Glomerular visceral epithelial cell (primary cell): ENCODE measurements around the gene CORO2A.
A peak's percentile ranks its signal among the peaks of the same experiment; 100 is the strongest.

Experiments
- DNase-seq: peaks from one replicate; pipeline ENCODE4 v3.0.0-alpha.2; 2016; ENCODE audit errors: extremely low spot score

The CORO2A gene

GRCh38 chr9:98192503-98193335 lies at the start of gene CORO2A:
TSS of gene CORO2A (minus strand) at chr9:98192637. CDS start at chr9:98157660, 34,977 bp downstream.
- DNase-seq: peak; percentile 81

GRCh38 chr9:98241357-98242300 lies 49.2 kb upstream of the CORO2A start:
- no peak for DNase-seq

GRCh38 chr9:98240475-98240874 lies 48.0 kb upstream of the CORO2A start:
- DNase-seq: no peak

GRCh38 chr9:98236901-98237487 lies 44.6 kb upstream of the CORO2A start:
- DNase-seq: no peak

GRCh38 chr9:98235126-98235525 lies 42.7 kb upstream of the CORO2A start:
- no peak for DNase-seq

GRCh38 chr9:98234245-98234825 lies 41.9 kb upstream of the CORO2A start:
- DNase-seq: no peak

- DNase-seq: no peak
Observed at GRCh38 chr9:98232926-98233325, 40.5 kb upstream of the CORO2A start.

- DNase-seq: peak; percentile 76
Observed at GRCh38 chr9:98231770-98232478, 39.5 kb upstream of the CORO2A start.

GRCh38 chr9:98230789-98231188 lies 38.4 kb upstream of the CORO2A start:
- DNase-seq: no peak

GRCh38 chr9:98230304-98230703 lies 37.9 kb upstream of the CORO2A start:
- no peak for DNase-seq

GRCh38 chr9:98229620-98230019 lies 37.2 kb upstream of the CORO2A start:
- DNase-seq: no peak

GRCh38 chr9:98229090-98229395 lies 36.6 kb upstream of the CORO2A start:
- no peak for DNase-seq

GRCh38 chr9:98228392-98229089 lies 36.1 kb upstream of the CORO2A start:
- no peak for DNase-seq

GRCh38 chr9:98227883-98228282 lies 35.4 kb upstream of the CORO2A start:
- DNase-seq: no peak

- no peak for DNase-seq
Observed at GRCh38 chr9:98226957-98227356, 34.5 kb upstream of the CORO2A start.

GRCh38 chr9:98226516-98226915 lies 34.1 kb upstream of the CORO2A start:
- DNase-seq: no peak

GRCh38 chr9:98225015-98225442 lies 32.6 kb upstream of the CORO2A start:
- no peak for DNase-seq

GRCh38 chr9:98222885-98223691 lies 30.7 kb upstream of the CORO2A start:
- DNase-seq: peak; percentile 99

- no peak for DNase-seq
Observed at GRCh38 chr9:98220911-98221310, 28.5 kb upstream of the CORO2A start.
